ENCODE measurements around the gene TCIRG1. TPM values are rescaled to one million over a fixed set of nuclear protein-coding genes. Genes with fewer than 3 reads are reported as not detected.

Gene TCIRG1
- total RNA-seq, 1 experiment from 2014 or later = 158 TPM

DNA sequence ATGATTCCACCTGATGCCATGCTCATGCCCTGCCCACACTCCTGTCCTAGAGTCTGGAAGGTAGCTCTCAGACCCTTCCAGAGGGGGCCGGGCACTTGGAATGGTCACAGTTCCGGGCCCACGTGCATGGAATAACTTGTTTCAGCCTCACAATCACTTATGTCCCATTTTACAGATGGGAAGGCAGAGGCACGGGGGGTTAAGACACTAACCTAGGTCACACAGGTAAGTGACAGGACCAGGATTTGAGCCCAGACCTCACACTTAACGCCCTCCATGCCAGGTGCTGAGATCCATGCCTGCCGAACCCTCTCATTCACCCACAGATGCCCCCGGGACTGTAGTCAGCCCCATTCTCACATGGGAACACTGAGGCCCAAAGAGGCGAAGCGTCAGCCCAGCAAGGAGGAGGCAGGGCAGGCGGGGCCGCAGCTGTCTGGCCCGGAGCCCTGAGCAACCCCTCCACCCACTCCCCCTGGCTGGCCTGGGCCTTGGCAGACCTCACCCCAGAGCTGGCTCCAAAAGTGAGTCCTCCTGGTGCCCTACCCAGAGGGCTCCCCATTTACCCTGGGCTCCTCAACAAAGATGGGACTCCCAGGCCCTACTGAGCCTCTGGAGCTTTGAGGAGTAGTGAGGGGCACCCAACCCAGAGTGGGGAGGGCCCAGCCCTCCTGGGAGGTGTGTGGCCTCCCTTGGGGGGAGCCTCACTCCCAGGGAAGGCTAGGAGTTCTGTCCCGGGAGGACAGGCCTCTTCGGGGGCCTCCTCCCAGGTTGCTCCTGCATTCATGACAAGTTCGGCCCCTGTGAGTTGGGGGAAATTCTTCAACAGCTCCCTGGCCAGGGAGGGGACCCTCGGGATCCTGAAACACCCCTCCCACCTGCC lies 31.1 kb upstream of the TCIRG1 start:
- in situ Hi-C loops (cut with HindIII; ENCODE audit: low pct_unique_long_range_greater_than_20kb, low sequenced_read_pairs) (no loop called here), intact Hi-C loops (cut with micrococcal nuclease; ENCODE audit: unreplicated experiment) (no loop called here)
- ChIA-PET CTCF (interaction anchor here (1.0 kb wide), 1 partner anchor 52 kb away, joined by 4 read pairs; no protein-coding TSS in a partner anchor), POLR2A (no interaction called here)
- H3K36me3 ChIP-seq (ENCODE audit: control insufficient read depth, insufficient read depth, low read length) = no peaks in the 10 kb centered on the region
- ATAC-seq (no peak), DNase-seq (ENCODE audit: low read depth, low spot score) (no peak)
- peak overlapping the region; percentile 48; the same call in 1 of the 2 replicates for H3K27ac ChIP-seq (ENCODE audit: low read length)
- peaks cover 52% of the 10 kb centered on the region for H3K4me1 ChIP-seq (ENCODE audit: control insufficient read depth, insufficient read depth, low read length)
- no peak overlapping the region for H3K4me3 ChIP-seq (ENCODE audit: low read depth in 2 of 2, low read length in 2 of 2)
- H3K27me3 ChIP-seq (ENCODE audit: control insufficient read depth, insufficient read depth, low read length) = no peaks in the 10 kb centered on the region
- TF ChIP-seq, protein P1, sequence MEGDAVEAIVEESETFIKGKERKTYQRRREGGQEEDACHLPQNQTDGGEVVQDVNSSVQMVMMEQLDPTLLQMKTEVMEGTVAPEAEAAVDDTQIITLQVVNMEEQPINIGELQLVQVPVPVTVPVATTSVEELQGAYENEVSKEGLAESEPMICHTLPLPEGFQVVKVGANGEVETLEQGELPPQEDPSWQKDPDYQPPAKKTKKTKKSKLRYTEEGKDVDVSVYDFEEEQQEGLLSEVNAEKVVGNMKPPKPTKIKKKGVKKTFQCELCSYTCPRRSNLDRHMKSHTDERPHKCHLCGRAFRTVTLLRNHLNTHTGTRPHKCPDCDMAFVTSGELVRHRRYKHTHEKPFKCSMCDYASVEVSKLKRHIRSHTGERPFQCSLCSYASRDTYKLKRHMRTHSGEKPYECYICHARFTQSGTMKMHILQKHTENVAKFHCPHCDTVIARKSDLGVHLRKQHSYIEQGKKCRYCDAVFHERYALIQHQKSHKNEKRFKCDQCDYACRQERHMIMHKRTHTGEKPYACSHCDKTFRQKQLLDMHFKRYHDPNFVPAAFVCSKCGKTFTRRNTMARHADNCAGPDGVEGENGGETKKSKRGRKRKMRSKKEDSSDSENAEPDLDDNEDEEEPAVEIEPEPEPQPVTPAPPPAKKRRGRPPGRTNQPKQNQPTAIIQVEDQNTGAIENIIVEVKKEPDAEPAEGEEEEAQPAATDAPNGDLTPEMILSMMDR (IDR thresholded peaks at IDR 0.05) = no peak
- TF ChIP-seq, protein P2, sequence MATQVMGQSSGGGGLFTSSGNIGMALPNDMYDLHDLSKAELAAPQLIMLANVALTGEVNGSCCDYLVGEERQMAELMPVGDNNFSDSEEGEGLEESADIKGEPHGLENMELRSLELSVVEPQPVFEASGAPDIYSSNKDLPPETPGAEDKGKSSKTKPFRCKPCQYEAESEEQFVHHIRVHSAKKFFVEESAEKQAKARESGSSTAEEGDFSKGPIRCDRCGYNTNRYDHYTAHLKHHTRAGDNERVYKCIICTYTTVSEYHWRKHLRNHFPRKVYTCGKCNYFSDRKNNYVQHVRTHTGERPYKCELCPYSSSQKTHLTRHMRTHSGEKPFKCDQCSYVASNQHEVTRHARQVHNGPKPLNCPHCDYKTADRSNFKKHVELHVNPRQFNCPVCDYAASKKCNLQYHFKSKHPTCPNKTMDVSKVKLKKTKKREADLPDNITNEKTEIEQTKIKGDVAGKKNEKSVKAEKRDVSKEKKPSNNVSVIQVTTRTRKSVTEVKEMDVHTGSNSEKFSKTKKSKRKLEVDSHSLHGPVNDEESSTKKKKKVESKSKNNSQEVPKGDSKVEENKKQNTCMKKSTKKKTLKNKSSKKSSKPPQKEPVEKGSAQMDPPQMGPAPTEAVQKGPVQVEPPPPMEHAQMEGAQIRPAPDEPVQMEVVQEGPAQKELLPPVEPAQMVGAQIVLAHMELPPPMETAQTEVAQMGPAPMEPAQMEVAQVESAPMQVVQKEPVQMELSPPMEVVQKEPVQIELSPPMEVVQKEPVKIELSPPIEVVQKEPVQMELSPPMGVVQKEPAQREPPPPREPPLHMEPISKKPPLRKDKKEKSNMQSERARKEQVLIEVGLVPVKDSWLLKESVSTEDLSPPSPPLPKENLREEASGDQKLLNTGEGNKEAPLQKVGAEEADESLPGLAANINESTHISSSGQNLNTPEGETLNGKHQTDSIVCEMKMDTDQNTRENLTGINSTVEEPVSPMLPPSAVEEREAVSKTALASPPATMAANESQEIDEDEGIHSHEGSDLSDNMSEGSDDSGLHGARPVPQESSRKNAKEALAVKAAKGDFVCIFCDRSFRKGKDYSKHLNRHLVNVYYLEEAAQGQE (IDR thresholded peaks at IDR 0.05; ENCODE audit: insufficient read depth in 1 of 2, low read depth in 2 of 2, low read length in 1 of 2) = no peak
- TF ChIP-seq POLR2AphosphoS5 (IDR thresholded peaks at IDR 0.05; ENCODE audit: low read depth, low read length) (no peak), TCF7L2 (IDR thresholded peaks at IDR 0.05; ENCODE audit: low read depth, low read length) (no peak), SIN3A (IDR thresholded peaks at IDR 0.05; ENCODE audit: borderline replicate concordance, insufficient read depth, low read depth, low read length) (no peak)
- no TSS peak for BruUV-seq (replicated peaks)
- H3K9me3 ChIP-seq (ENCODE audit: control insufficient read depth, insufficient read depth, low read depth, low read length) = no peaks in the 10 kb centered on the region

DNA sequence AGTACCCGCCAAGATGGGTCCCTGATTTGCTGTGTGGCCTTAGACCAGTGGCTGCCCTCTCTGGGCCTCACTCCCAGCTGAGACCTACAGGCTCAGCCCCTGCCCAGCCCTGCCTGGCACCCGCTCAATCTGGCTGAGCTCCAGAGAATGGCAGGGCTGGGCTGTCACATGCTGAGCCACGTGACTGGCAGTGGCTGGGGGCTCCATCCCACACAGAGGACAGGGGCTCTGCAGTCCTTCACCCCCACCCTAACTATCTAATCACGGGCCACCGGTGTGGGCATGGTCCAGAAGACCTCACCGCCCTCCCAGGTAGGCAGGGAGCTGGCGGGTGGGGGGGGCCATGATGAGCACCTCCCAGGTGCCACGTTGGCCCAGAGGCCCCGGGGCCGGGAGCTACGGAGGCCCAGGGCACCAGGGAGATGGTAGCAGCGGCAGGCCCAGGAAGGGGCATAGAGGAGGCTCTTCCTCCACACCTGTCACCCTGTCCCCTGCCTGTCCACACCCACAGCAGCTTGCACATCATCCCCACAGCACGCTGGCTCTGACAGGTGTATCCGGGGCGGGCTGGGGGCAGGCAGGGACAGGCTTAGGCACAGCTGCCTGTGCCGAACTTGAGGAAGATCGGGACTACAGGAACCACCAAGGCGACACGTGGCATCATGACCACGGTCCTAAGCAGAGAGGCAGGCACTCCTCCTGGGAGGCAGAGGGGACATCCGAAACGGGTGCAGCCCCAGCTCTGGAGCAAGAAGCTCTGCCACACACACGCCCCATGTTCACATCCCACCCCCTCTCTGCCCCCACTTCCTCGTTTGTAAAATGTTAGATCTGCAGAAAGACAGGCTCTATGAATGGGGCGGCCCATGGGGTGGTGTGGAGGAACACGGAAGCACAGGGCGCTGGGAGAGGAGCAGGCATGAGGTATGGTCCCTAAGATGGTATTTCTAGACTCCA lies 30.2 kb upstream of the TCIRG1 start:
- H3K27ac ChIP-seq (ENCODE audit: low read length) = peak overlapping the region; percentile 92
- no peaks in the 10 kb centered on the region for H3K9me3 ChIP-seq (ENCODE audit: control insufficient read depth, insufficient read depth, low read depth, low read length)
- ChIA-PET CTCF (interaction anchor here (1.0 kb wide), 1 partner anchor 53 kb away, joined by 4 read pairs; no protein-coding TSS in a partner anchor), POLR2A (no interaction called here)
- no TSS peak for BruUV-seq (replicated peaks)
- H3K27me3 ChIP-seq (ENCODE audit: control insufficient read depth, insufficient read depth, low read length) = no peaks in the 10 kb centered on the region
- ATAC-seq = no peak
- TF ChIP-seq, protein P1 (IDR thresholded peaks at IDR 0.05) = no peak
- TF ChIP-seq POLR2AphosphoS5 (IDR thresholded peaks at IDR 0.05; ENCODE audit: low read depth, low read length) (no peak), SIN3A (IDR thresholded peaks at IDR 0.05; ENCODE audit: borderline replicate concordance, insufficient read depth, low read depth, low read length) (no peak), TCF7L2 (IDR thresholded peaks at IDR 0.05; ENCODE audit: low read depth, low read length) (no peak)
- TF ChIP-seq, protein P2 (IDR thresholded peaks at IDR 0.05; ENCODE audit: insufficient read depth in 1 of 2, low read depth in 2 of 2, low read length in 1 of 2) = no peak
- H3K4me3 ChIP-seq (ENCODE audit: low read depth in 2 of 2, low read length in 2 of 2) = no peak overlapping the region
- H3K4me1 ChIP-seq (ENCODE audit: control insufficient read depth, insufficient read depth, low read length) = peaks cover 61% of the 10 kb centered on the region
- in situ Hi-C loops (cut with HindIII; ENCODE audit: low pct_unique_long_range_greater_than_20kb, low sequenced_read_pairs) = no loop called here
- H3K36me3 ChIP-seq (ENCODE audit: control insufficient read depth, insufficient read depth, low read length) = no peaks in the 10 kb centered on the region
- intact Hi-C loops (cut with micrococcal nuclease; ENCODE audit: unreplicated experiment) = no loop called here
- DNase-seq (ENCODE audit: low read depth, low spot score) = no peak

Data from Panc1 (cell line).